Measurements from ENCODE around the gene MGAT5.

- TF ChIP-seq CTCF (IDR thresholded peaks at IDR 0.05; ENCODE audit: low read length) (no peak), EZH2 (IDR thresholded peaks at IDR 0.05; ENCODE audit: borderline replicate concordance, low read length) (no peak)
Measured at GRCh38 chr2:134257965-134258683, 4.3 kb downstream of the MGAT5 start.
